Neural progenitor cell (in vitro differentiated cells): ENCODE data around the gene TLE1.

ENCODE experiments used
- CTCF ChIP-seq: fragments of 200-600 bp; sonication (generic); IDR thresholded peaks from 2 replicates; pipeline ENCODE4 v1.5.1; 2017; ENCODE audit warnings: antibody characterized with exemption, mild to moderate bottlenecking
- EZH2phosphoT487 ChIP-seq: fragments of 200-600 bp; sonication (generic); IDR thresholded peaks from 2 replicates; pipeline ENCODE4 v1.6.1; 2017; ENCODE audit warnings: antibody characterized with exemption

GRCh38 chr9:81610740-81611107 lies 78.6 kb downstream of the TLE1 start:
- TF ChIP-seq CTCF = no peak
- TF ChIP-seq EZH2phosphoT487 = no peak
